ENCODE measurements around the gene LRRC2. TPM values are rescaled to one million over a fixed set of nuclear protein-coding genes. Genes with fewer than 3 reads are reported as not detected.

Gene LRRC2
- total and polyA plus RNA-seq, 2 of the 13 experiments (the other 11 are each of a cell fraction or from before 2014, with no cell fraction given) = 0.27 to 0.58 TPM

GRCh38 chr3:46558184-46559043 lies 7.7 kb downstream of the LRRC2 start (continued):
- no peak for TF ChIP-seq ZNF652 (CRISPR knock-in tag; IDR thresholded peaks at IDR 0.05; ENCODE audit: borderline replicate concordance, low read depth)
- no peak for TF ChIP-seq MAFK (conservative IDR thresholded peaks at IDR 0.05 in 1 of 2, IDR thresholded peaks at IDR 0.05 in 1 of 2; ENCODE audit: low read length in 2 of 2)
- no peak for TF ChIP-seq HOXA7 (CRISPR knock-in tag; IDR thresholded peaks at IDR 0.05)
- peak; percentile 75 for TF ChIP-seq PHF8 (CRISPR knock-in tag; IDR thresholded peaks at IDR 0.05)
- TF ChIP-seq ZKSCAN1 (IDR thresholded peaks at IDR 0.05; ENCODE audit: low read length) = no peak
- no peak for TF ChIP-seq MAFF (IDR thresholded peaks at IDR 0.05; ENCODE audit: low read depth, low read length)
- TF ChIP-seq NRL (CRISPR knock-in tag; IDR thresholded peaks at IDR 0.05; ENCODE audit: borderline replicate concordance) = no peak
- TF ChIP-seq BORCS8-MEF2B (CRISPR knock-in tag; IDR thresholded peaks at IDR 0.05) = peak; percentile 61; the same call in 1 of the 2 replicates
- TF ChIP-seq SRSF1 (optimal IDR thresholded peaks at IDR 0.05; ENCODE audit: low read depth, low read length) = no peak
- no peak for TF ChIP-seq ZBED4 (CRISPR knock-in tag; IDR thresholded peaks at IDR 0.05; ENCODE audit: borderline replicate concordance)
- TF ChIP-seq ATF6 (CRISPR knock-in tag; conservative IDR thresholded peaks at IDR 0.05) = no peak
- TF ChIP-seq ZNF292 (CRISPR knock-in tag; IDR thresholded peaks at IDR 0.05; ENCODE audit: borderline replicate concordance, low read depth) = no peak
- TF ChIP-seq ZNF503 (CRISPR knock-in tag; IDR thresholded peaks at IDR 0.05) = no peak
- no peak for TF ChIP-seq ZFP41 (CRISPR knock-in tag; IDR thresholded peaks at IDR 0.05; ENCODE audit: borderline replicate concordance)
- TF ChIP-seq ZNF567 (CRISPR knock-in tag; IDR thresholded peaks at IDR 0.05; ENCODE audit: borderline replicate concordance) = 0 out of 2 replicates have a peak, but pooled peaks have one; percentile 34
- no peak for TF ChIP-seq HBP1 (CRISPR knock-in tag; IDR thresholded peaks at IDR 0.05; ENCODE audit: low read depth)
- no peak for TF ChIP-seq FOXP4 (CRISPR knock-in tag; IDR thresholded peaks at IDR 0.05)

Measured in HepG2 (cell line).